Measurements from ENCODE around the gene MYOG.

The MYOG gene

GRCh38 chr1:203090421-203091198 is 4.8 kb upstream of the MYOG start:
- DNase-seq (ENCODE audit: low read depth, low spot score): peak; percentile 39

- no peak for DNase-seq (ENCODE audit: low read depth, low spot score)
These were observed 3.8 kb upstream of the MYOG start for GRCh38 chr1:203089651-203090045.

GRCh38 chr1:203089001-203089650 is 3.3 kb upstream of the MYOG start:
- no peak for DNase-seq (ENCODE audit: low read depth, low spot score)

GRCh38 chr1:203088441-203088840 is 2.6 kb upstream of the MYOG start:
- DNase-seq (ENCODE audit: low read depth, low spot score): no peak

GRCh38 chr1:203086992-203087763 is 1.4 kb upstream of the MYOG start:
- DNase-seq (ENCODE audit: low read depth, low spot score): no peak

GRCh38 chr1:203084588-203085527 is 954 bp downstream of the MYOG start:
- no peak for DNase-seq (ENCODE audit: low read depth, low spot score)

GRCh38 chr1:203083463-203083921 is 2.3 kb downstream of the MYOG start:
- no peak for DNase-seq (ENCODE audit: low read depth, low spot score)

- no peak for DNase-seq (ENCODE audit: low read depth, low spot score)
These were observed 3.0 kb downstream of the MYOG start for GRCh38 chr1:203082571-203083462.

- DNase-seq (ENCODE audit: low read depth, low spot score): no peak
These were observed 3.6 kb downstream of the MYOG start for GRCh38 chr1:203082231-203082505.

- no peak for DNase-seq (ENCODE audit: low read depth, low spot score)
These were observed 4.2 kb downstream of the MYOG start for GRCh38 chr1:203081465-203082230.

- no peak for DNase-seq (ENCODE audit: low read depth, low spot score)
These were observed 5.4 kb downstream of the MYOG start for GRCh38 chr1:203080456-203080855.

- no peak for DNase-seq (ENCODE audit: low read depth, low spot score)
These were observed 7.3 kb downstream of the MYOG start for GRCh38 chr1:203078478-203078877.

- no peak for DNase-seq (ENCODE audit: low read depth, low spot score)
These were observed 7.9 kb downstream of the MYOG start for GRCh38 chr1:203077956-203078355.

- no peak for DNase-seq (ENCODE audit: low read depth, low spot score)
These were observed 8.4 kb downstream of the MYOG start for GRCh38 chr1:203077367-203077766.

GRCh38 chr1:203076031-203076511 is 9.7 kb downstream of the MYOG start:
- no peak for DNase-seq (ENCODE audit: low read depth, low spot score)

- peak; percentile 23 for DNase-seq (ENCODE audit: low read depth, low spot score)
These were observed 10.4 kb downstream of the MYOG start for GRCh38 chr1:203075236-203076030.

- DNase-seq (ENCODE audit: low read depth, low spot score): no peak
These were observed 11.2 kb downstream of the MYOG start for GRCh38 chr1:203074610-203075009.

GRCh38 chr1:203073469-203073868 is 12.3 kb downstream of the MYOG start:
- DNase-seq (ENCODE audit: low read depth, low spot score): no peak

GRCh38 chr1:203072911-203073310 is 12.9 kb downstream of the MYOG start:
- DNase-seq (ENCODE audit: low read depth, low spot score): peak; percentile 17

Data from astrocyte of the hippocampus (primary cell).